ENCODE data around the gene SSPN. TPM values are rescaled to one million over a fixed set of nuclear protein-coding genes. Genes with fewer than 3 reads are reported as not detected.

Gene SSPN
- total RNA-seq, 1 experiment from 2014 or later, result 0.17 TPM

GRCh38 chr12:26283617-26284016, 88.2 kb downstream of the SSPN start:
- no peaks in the 10 kb centered on the region for H4K20me1 ChIP-seq (ENCODE audit: insufficient read depth)
- intact Hi-C loops (cut with micrococcal nuclease), result no loop called here
- H3K4me3 ChIP-seq (replicated peaks in 1 of 2; ENCODE audit: low read depth in 1 of 2, low read length in 2 of 2), result no peak overlapping the region
- ChIA-PET RAD21 (ENCODE audit: low non-redundant PET in 1 of 2, low total read pairs in 2 of 2, uncharacterized antibody in 2 of 2, unreplicated experiment in 2 of 2) (no interaction called here), CTCF (no interaction called here), POLR2A (no interaction called here)
- H3K4me2 ChIP-seq (ENCODE audit: low read length), result no peak overlapping the region
- H3K9me2 ChIP-seq (ENCODE audit: insufficient read depth), result no peaks in the 10 kb centered on the region
- H3K36me3 ChIP-seq (ENCODE audit: control insufficient read depth in 1 of 2, insufficient read depth in 2 of 2, low read length in 2 of 2), result no peaks in the 10 kb centered on the region
- H3K27me3 ChIP-seq (ENCODE audit: insufficient read depth, low read length), result no peaks in the 10 kb centered on the region
- no peaks in the 10 kb centered on the region for H3K79me2 ChIP-seq (ENCODE audit: insufficient read depth, low read length)
- no TSS peak for BruUV-seq (replicated peaks)
- no peak overlapping the region for H3K9ac ChIP-seq (ENCODE audit: low read length)
- H3K9me3 ChIP-seq (ENCODE audit: control insufficient read depth in 1 of 2, insufficient read depth in 1 of 2, low read depth in 1 of 2, low read length in 2 of 2), result no peaks in the 10 kb centered on the region
- no peak overlapping the region for H3K27ac ChIP-seq (ENCODE audit: low read depth, low read length)
- H3K4me1 ChIP-seq (ENCODE audit: control insufficient read depth in 1 of 2, insufficient read depth in 2 of 2, low read length in 2 of 2), result no peaks in the 10 kb centered on the region
- no peak for TF ChIP-seq ZNF274 (IDR thresholded peaks at IDR 0.05; ENCODE audit: low read depth, low read length)
- TF ChIP-seq FOSL1 (IDR thresholded peaks at IDR 0.05; ENCODE audit: low read depth), result no peak
- no peak for DNase-seq (ENCODE audit: low read depth, low spot score)
- no peak overlapping the region for H2AFZ ChIP-seq (ENCODE audit: low read depth, low read length, poor library complexity, severe bottlenecking)
- ATAC-seq, result no peak

- RAD21 ChIA-PET (ENCODE audit: low non-redundant PET in 1 of 2, low total read pairs in 2 of 2, uncharacterized antibody in 2 of 2, unreplicated experiment in 2 of 2), result no interaction called here
- Histone ChIP-seq H3K9me3 (ENCODE audit: control insufficient read depth in 1 of 2, insufficient read depth in 1 of 2, low read depth in 1 of 2, low read length in 2 of 2) (no peaks in the 10 kb centered on the region), H3K27me3 (ENCODE audit: insufficient read depth, low read length) (no peaks in the 10 kb centered on the region), H3K9me2 (ENCODE audit: insufficient read depth) (no peaks in the 10 kb centered on the region), H3K9ac (ENCODE audit: low read length) (no peak overlapping the region), H3K4me2 (ENCODE audit: low read length) (no peak overlapping the region), H3K36me3 (ENCODE audit: control insufficient read depth in 1 of 2, insufficient read depth in 2 of 2, low read length in 2 of 2) (no peaks in the 10 kb centered on the region), H3K27ac (ENCODE audit: low read depth, low read length) (no peak overlapping the region), H2AFZ (ENCODE audit: low read depth, low read length, poor library complexity, severe bottlenecking) (no peak overlapping the region), H4K20me1 (ENCODE audit: insufficient read depth) (no peaks in the 10 kb centered on the region), H3K4me1 (ENCODE audit: control insufficient read depth in 1 of 2, insufficient read depth in 2 of 2, low read length in 2 of 2) (no peaks in the 10 kb centered on the region), H3K79me2 (ENCODE audit: insufficient read depth, low read length) (no peaks in the 10 kb centered on the region), H3K4me3 (replicated peaks in 1 of 2; ENCODE audit: low read depth in 1 of 2, low read length in 2 of 2) (no peak overlapping the region)
- DNase-seq (ENCODE audit: low read depth, low spot score) (no peak), ATAC-seq (no peak)
- BruUV-seq (replicated peaks), result no TSS peak
- intact Hi-C loops (cut with micrococcal nuclease), result no loop called here
- POLR2A ChIA-PET, result no interaction called here
- CTCF ChIA-PET, result no interaction called here
- TF ChIP-seq SIN3A (IDR thresholded peaks at IDR 0.05; ENCODE audit: low read depth) (no peak), REST (IDR thresholded peaks at IDR 0.05; ENCODE audit: low read depth) (no peak), MAX (IDR thresholded peaks at IDR 0.05) (no peak)
Measured at GRCh38 chr12:26285401-26285800, 90.0 kb downstream of the SSPN start.

All from HCT116 (cell line).